CMK (cell line): ENCODE data around the gene ABCB11.
"Not testable (repeated sequence)": the region's sequence is repeated elsewhere in the genome, so short reads cannot be mapped to it uniquely, and the experiment has no call there.

Source experiments
- DNase-seq: peaks from one replicate; pipeline ENCODE4 v3.0.0-alpha.2; 2010; ENCODE audit warnings: low read depth

Gene ABCB11

DNA sequence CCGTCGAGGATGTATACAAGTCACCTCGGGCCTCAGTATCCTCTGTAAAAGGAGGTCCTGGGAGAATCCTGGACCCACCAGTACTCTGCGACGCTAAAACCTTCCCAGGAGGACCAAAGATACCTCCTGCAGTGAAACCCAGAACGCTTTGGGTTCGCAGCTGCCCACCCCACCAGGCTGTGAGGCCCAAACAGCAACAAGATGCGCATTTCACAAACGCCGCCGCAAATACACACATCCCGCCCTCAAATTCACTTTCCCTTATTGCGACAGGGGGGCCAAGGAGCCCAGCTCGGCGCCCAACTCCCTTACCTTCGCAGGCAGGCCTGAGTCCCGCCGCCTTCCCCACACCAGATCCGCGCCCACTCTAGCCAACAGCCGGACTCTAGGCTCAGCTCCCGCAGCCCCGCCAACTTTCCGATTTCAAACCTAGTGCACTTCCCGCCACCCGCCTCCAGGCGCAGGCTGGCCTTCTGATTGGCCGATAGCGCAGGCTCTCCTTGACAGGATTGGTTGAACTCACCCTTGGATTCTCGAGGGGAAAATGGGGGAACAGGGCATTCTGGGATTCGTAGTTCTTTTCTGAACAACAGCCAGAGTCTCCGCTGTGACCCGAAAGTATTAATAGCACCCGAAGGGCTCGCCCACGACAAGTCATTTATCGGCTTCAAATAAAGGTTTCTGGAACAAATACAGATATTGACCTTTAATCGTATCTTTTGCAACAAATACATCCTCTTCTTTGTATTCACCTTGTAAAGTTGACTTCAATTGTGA lies 140.9 kb downstream of the ABCB11 start, which contains the start of gene SPC25:
Gene SPC25 (minus strand): TSS at position 425 of the 777 bp plus-strand sequence. CDS start 911 bp downstream, outside the sequence.
- DNase-seq, result peak; percentile 73

DNA sequence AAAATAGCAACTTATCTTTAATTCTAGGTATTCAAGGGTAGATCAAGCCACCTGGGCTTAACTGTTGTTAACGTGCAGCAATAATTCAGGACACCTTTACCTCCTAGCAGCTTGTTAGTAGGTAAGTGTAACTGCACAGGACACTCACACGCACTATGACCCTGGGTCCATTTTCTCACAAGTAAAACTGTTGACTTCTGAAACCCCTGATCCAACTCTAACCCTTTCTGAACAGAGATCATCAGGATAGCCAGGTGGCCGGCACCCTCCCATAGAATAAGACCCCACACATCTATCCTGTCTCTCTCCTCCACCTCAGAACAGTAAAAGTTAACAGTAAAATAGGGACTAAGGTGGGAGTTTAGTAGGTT lies 141.5 kb downstream of the ABCB11 start:
- DNase-seq, result no peak

DNA sequence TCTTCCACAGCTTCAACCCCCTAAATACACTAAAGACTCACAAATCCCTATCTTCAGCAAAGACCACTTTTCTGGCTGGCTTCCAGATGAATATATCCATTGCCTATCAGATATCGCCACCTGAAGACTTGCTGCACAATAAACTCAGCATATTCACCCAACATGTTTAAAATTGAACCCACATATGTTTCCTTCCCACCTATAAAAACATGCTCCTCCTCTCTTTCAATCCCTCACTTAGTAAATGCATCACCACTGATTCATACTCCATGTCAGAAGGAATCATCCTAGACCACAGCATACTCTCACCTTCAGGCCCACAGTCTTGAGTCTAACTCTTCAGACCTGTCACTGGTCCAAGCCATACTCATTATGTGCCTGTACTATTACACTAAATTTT lies 146.1 kb downstream of the ABCB11 start:
- peak; percentile 8 for DNase-seq

DNA sequence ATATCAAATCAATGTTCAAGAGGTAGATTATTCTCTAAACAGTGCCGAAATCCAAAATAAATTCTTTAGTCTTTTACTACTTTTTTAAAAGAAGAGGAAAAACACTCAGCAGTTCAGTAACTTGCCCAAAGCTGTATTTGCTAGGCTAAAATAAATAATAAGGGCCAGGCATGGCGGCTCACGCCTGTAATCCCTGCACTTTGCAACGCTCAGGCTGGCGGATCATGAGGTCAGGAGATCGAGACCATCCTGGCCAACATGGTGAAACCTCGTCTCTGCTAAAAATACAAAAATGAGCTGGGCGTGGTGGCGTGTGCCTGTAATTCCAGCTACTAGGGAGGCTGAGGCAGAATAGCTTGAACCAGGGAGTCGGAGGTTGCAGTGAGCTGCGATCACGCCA lies 149.0 kb downstream of the ABCB11 start:
- not testable (repeated sequence) for DNase-seq

DNA sequence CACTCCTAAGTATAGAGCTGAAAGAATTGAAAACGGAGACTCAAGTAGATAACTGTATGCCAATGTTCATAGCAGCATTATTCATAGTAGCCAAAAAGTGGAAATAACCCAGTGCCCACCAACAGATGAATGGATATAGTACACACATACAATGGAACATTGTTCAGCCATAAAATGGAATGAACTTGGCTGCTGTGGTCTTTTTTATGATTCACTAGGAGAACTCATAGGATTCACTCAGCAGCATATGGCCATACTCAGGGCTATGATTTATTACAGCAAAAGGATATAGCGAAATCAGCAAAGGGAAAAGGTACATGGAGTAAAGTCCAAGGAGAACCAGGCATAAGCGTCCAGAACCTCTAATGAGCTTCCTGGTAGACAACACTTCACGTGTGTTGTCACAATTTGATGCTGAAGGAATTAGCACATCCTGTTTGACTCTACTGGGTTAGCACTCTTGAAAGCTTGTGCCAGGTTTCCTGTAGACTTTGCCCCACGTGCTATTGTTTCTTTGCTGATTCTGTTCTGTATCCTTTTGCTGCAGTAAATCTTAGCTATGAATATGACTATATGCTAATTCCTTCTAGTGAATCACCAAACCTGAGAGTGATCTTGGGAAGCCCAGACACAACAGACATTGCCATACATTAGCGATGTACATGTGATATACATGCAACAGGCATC lies 156.6 kb downstream of the ABCB11 start:
- no peak for DNase-seq

DNA sequence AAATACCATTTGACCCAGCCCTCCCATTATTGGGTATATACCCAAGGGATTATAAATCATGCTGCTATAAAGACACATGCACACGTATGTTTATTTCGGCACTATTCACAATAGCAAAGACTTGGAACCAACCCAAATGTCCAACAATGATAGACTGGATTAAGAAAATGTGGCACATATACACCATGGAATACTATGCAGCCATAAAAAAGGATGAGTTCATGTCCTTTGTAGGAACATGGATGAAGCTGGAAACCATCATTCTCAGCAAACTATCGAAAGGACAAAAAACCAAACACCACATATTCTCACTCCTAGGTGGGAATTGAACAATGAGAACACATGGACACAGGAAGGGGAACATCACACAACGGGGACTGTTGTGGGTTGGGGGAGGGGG lies 160.3 kb downstream of the ABCB11 start:
- not testable (repeated sequence) for DNase-seq
